IPS-NIHi7 (cell line): Measurements from ENCODE around the gene CCR3.

Experiments used
- DNase-seq: peaks from one replicate; pipeline ENCODE4 v3.0.0; 2012; ENCODE audit warnings: mixed read lengths; ENCODE audit errors: extremely low spot score

The CCR3 gene

DNA sequence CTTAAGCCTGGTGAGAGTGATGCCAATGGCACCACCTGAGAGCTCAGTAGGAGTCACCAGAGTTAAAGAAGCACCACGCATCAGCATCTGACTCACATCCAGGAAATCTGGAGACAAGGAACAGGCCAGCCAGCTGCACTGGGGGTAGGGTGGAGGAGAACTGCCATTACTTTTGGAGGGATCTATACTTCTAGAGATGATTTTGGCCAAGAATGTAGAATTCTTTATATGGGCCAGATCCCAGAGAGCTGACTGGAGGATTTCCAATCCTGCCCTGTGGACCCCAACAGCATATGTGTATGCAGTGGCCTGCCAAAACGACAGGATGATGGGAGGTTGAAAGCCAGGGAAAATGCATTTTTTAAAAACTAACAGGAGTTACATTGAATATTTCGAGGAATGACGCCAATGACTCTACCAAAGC lies 29.8 kb downstream of the CCR3 start:
- no peak for DNase-seq

DNA sequence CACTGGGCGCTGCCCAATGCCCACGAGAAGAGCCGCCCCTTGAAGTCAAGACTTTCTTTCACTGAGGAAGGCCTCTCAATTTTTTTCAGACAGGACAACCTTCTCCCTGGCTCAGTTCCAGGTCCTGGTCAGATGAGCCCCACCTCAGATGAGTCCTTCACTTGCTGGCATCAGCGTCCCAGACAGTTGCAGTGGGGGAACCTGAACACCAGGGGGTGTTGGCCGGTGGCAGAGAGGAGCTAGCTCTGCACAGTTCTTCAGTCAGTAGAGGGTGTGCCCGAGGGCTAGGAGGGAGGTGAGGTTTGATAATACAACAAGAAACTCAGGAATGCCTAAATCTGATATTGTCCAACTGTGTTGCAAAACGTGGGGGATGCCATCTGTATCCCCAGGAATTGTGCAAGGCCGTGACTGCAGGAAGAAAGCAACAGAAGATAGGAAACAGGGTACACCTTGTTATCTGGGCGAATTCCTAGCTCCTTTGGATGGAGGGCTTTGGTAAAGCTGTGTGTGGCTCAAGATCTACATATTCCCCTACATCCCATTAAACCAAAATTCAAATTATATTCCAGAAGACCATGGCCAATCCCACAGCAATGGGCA lies 34.3 kb downstream of the CCR3 start:
- DNase-seq, result peak; percentile 81

GRCh38 chr3:46277476-46277875 lies 35.2 kb downstream of the CCR3 start:
- DNase-seq, result no peak

GRCh38 chr3:46278816-46279672 lies 36.8 kb downstream of the CCR3 start:
- DNase-seq, result no peak

DNA sequence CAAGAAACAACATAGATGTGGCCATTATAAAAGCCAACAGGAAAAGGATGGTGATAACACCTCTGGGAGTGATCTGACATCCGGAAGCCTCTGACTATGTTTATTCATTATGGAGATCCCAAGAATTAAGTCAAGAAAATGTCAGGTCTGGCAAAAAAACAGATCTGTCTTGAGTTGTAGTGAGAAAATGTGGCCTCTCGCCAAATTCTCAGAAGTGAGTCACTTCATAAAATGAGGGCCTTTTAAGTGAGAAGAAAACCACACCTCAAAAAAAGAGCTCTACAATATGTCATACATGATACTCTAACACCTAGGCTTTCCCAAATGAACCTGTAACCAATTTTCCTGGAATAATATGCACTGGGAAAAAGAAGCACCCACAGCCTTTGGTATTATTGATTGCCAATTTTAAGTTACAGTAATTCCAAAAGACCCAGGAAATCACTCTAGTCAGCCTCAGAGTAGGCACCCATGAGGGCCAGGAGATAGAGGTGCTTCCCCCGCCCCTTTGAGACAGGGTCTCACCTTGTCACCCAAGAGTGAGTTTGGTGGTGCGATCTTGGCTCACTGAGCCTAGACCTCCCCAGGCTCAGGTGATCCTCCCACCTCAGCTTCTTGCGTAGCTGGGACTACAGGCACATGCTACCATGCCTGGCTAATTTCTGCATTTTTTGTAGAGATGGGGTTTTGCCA lies 38.0 kb downstream of the CCR3 start:
- no peak for DNase-seq

GRCh38 chr3:46281551-46281950 lies 39.3 kb downstream of the CCR3 start:
- DNase-seq, result no peak

DNA sequence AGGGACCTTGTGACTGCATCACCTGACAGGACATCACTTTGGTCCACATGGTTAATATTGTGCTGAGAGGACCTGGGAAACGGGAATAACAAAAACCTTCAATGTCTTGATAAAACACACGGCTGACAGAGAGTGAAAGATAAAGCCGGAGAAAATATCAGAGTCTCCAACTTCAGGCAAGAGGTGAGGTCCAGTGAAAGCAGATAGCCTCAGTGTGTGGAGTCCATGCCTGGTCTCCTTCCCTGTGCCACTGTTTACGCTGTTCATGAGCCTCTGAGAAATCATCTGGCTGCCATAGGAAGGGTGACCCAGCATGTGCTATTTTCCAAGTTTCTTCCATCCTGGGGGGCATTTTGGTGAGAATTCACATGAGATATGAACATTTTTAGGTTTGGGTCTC lies 39.8 kb downstream of the CCR3 start:
- DNase-seq, result no peak

DNA sequence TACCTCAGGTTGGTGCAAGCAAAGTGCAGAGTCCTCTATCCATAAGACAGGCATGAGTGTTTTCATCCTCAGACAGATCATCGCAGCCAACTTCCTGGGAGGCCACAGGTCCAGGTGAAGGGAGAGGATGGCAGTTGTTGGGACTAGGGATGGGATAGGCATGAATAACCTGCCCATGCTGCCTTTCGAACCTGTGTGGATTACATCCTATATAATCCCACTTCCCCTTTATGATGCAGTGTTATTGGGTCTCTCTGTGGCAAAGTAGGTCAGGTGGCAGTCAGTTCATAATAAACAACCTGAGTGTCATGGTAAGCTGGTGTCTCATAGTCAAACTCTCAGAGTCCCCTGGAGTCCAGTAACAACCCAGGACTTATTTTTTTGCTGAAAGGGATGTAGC lies 40.4 kb downstream of the CCR3 start:
- no peak for DNase-seq

DNA sequence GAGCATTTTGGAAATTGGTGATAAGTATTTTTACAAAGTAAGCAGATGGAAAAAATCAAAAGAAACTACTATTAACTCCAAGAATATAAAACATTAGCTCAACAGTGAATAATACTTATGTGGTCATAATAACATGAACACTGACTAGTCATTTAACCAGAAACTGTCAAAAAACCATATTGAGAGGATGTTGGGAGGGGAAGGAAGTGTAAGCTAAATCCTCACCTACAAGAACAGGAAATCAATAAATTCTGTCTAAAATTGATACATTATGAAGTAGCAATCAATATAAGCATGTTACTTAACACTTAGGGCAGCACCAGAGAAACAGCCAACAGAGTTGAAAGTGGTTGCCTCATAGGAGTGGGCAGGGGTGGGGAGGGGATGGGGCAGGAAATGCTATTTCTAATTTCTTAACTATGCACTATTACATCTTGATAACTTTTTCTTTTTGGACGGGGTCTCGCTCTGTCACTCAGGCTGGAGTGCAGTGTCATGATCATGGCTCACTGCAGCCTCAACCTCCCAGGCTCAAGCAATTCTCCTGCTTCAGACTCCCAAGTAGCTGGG lies 41.7 kb downstream of the CCR3 start:
- no peak for DNase-seq

GRCh38 chr3:46284981-46285683 lies 42.9 kb downstream of the CCR3 start:
- DNase-seq, result no peak

DNA sequence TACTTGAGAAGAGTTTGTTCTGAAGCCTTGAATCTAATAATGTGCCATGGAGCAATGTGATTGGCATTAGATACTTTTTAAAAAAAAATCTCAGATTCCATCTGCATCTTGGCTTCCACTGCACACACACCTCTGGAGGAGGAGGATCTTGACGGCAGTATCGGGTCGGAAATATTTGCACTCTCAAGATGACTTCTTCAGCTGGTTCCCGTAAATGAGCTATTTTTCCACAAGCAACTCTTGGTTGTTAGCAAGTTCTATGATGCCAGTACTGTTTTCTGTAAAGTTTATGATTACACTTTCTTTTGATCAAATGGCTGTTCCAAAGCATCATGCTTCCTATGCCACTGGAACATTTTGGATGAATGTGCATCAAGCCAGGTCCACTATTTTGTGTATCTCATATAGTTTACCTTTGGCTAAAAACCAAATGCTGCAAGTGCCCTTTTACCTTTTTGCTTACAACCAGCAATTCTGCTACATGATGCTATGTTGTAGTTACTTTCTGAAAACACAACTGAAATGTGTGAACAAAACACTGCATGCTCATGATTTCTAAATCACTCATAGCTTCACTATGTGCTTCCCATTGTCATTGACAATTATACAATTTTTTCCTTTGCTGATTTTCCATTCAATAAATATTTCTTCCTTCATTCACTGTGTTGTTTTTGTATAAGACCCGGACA lies 43.8 kb downstream of the CCR3 start:
- DNase-seq, result no peak

DNA sequence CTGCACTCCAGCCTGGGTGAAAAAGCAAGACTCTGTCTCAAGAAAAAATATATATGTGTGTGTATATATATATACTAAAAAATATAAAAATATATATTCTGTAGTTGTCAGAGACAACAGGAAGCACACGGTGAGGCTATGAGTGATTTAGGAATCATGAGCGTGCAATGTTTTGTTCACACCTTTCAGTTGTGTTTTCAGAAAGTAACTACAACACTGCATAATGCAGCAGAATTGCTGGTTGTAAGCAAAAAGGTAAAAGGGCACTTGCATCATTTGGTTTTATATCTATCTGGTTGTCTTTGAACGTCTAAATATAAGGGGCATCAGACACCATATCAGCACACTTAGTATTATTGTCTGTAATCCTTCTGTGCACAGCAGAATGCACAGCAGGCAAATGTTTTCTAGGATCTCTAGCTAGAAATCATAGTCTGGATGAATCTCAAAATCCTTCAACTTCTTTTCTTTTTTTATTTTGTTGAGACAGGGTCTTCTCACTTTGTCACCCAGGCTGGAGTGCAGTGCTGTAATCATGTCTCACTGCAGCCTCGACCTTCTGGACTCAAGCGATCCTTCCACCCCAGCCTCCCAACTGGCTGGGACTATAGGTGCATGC lies 44.8 kb downstream of the CCR3 start:
- DNase-seq, result no peak

GRCh38 chr3:46289551-46289950 lies 47.3 kb downstream of the CCR3 start:
- no peak for DNase-seq

GRCh38 chr3:46289966-46290365 lies 47.7 kb downstream of the CCR3 start:
- DNase-seq, result no peak

DNA sequence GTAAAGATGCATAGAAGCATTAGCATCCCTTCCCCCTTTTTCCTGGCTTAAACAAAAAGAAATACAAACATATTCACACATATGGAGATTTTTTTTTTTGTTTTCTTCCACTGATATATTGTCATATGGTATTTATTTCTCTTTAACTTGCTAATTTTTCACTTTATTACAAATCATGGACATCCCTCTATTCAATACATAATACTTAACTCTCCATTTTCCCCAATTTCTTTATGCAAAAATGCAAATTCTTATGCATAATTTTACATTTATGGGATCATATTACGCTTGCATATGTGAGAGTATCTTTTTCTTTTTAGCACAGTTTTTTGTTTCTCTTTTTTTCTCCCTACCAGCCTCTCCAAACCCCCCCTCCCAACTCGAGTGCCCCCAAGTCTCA lies 48.8 kb downstream of the CCR3 start:
- no peak for DNase-seq

GRCh38 chr3:46293035-46293724 lies 50.9 kb downstream of the CCR3 start:
- no peak for DNase-seq

DNA sequence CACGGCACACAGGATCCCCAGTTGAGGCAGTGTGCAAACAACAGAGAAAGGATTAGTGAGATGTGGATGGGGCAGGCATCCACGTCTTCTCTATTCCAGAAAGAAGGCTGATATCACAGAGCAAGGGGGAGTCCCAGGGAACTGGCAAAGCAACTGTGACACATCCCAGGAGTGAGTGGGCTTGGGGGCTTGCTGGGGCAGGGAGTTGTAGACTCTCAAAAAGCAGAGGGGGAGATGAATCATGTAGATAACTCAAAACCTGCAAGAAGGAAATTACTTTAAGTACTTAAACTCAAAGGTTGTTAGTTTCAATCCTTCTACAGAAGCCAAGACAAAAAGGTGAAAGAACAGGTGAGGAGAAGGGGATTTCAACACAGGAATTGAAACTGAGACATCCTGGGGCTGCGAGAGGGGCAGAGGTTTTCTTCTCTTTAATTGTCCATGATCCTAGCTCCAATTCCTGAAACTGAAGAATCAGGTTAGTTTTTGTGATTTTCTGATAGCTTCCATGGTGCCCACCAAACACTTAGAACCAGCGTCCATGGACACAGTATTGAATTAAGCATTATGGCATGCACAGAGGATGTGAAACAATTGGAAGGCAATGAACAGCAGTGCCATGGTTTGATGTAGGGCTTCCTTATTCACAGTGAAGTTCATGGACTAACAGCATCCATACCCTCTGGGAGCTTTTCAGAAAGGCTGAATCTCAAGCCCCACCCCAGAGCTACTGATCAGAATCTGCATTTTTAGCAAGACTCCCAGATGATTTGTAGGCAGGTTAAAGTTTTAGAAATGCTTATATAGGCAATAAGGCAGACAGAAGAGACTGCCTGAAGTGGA lies 52.0 kb downstream of the CCR3 start:
- DNase-seq, result no peak

- DNase-seq, result no peak
Measured at GRCh38 chr3:46296826-46297225, 54.6 kb downstream of the CCR3 start.
